ENCODE results near the gene ITGA5. TPM values are rescaled to one million over a fixed set of nuclear protein-coding genes. Genes with fewer than 3 reads are reported as not detected.

Gene ITGA5
- total and polyA plus RNA-seq, 7 donors = 13.7 to 244 (median 39.7) TPM

GRCh38 chr12:54430471-54431069 lies 11.5 kb upstream of the ITGA5 start:
- TF ChIP-seq CTCF (IDR thresholded peaks at IDR 0.05) = no peak
- no peaks in the 10 kb centered on the region for H3K9me3 ChIP-seq
- DNase-seq (no peak), ATAC-seq (no peak)
- H3K4me1 ChIP-seq = peaks cover 10% of the 10 kb centered on the region
- no peak overlapping the region for H3K4me3 ChIP-seq
- no peaks in the 10 kb centered on the region for H3K27me3 ChIP-seq (ENCODE audit: insufficient read depth in 3 of 3, low read length in 2 of 3)
- H3K27ac ChIP-seq = no peak overlapping the region
- H3K36me3 ChIP-seq (ENCODE audit: insufficient read depth in 1 of 2, low read depth in 1 of 2) = no peaks in the 10 kb centered on the region
- intact Hi-C loops (cut with DNase I) = no loop called here
- 89 to 95% (median 91%) methylated on average over 5 of the region's 5 CpGs for WGBS, 3 donors

GRCh38 chr12:54429014-54429471 lies 10.0 kb upstream of the ITGA5 start:
- intact Hi-C loops (cut with DNase I) = no loop called here
- DNase-seq = no peak
- Histone ChIP-seq H3K9me3 (no peaks in the 10 kb centered on the region), H3K27me3 (ENCODE audit: insufficient read depth in 3 of 3, low read length in 2 of 3) (no peaks in the 10 kb centered on the region), H3K4me1 (peaks cover 6% of the 10 kb centered on the region), H3K27ac (no peak overlapping the region), H3K4me3 (no peak overlapping the region), H3K36me3 (ENCODE audit: insufficient read depth in 1 of 2, low read depth in 1 of 2) (no peaks in the 10 kb centered on the region)
- ATAC-seq = no peak
- 74 to 85% (median 80%) methylated on average over 3 of the region's 3 CpGs for WGBS, 3 donors
- no peak for TF ChIP-seq CTCF (IDR thresholded peaks at IDR 0.05)

- whole genome bisulfite sequencing, 3 donors = 46 to 50% (median 48%) methylated on average over 13 of the region's 13 CpGs
- no peak for DNase-seq
- peaks cover 6% of the 10 kb centered on the region for H3K4me1 ChIP-seq
- no peak for TF ChIP-seq CTCF (IDR thresholded peaks at IDR 0.05)
- peak in 1 of 4 donors; percentile 14 for ATAC-seq
- no peaks in the 10 kb centered on the region for H3K36me3 ChIP-seq (ENCODE audit: insufficient read depth in 1 of 2, low read depth in 1 of 2)
- H3K27ac ChIP-seq = no peak overlapping the region
- H3K9me3 ChIP-seq = no peaks in the 10 kb centered on the region
- intact Hi-C loops (cut with DNase I) = no loop called here
- no peak overlapping the region for H3K4me3 ChIP-seq
- H3K27me3 ChIP-seq (ENCODE audit: insufficient read depth in 3 of 3, low read length in 2 of 3) = no peaks in the 10 kb centered on the region
Measured at GRCh38 chr12:54428050-54429013, 9.3 kb upstream of the ITGA5 start.

- 64 to 68% (median 64%) methylated on average over 4 of the region's 4 CpGs for WGBS, 3 donors
- Histone ChIP-seq H3K9me3 (no peaks in the 10 kb centered on the region), H3K36me3 (ENCODE audit: insufficient read depth in 1 of 2, low read depth in 1 of 2) (no peaks in the 10 kb centered on the region), H3K4me3 (no peak overlapping the region), H3K27ac (no peak overlapping the region), H3K4me1 (peaks cover 6% of the 10 kb centered on the region), H3K27me3 (ENCODE audit: insufficient read depth in 3 of 3, low read length in 2 of 3) (no peaks in the 10 kb centered on the region)
- ATAC-seq = no peak
- intact Hi-C loops (cut with DNase I) = no loop called here
- no peak for DNase-seq
- TF ChIP-seq CTCF (IDR thresholded peaks at IDR 0.05) = no peak
Measured at GRCh38 chr12:54427106-54427505, 8.0 kb upstream of the ITGA5 start.
